CD4-positive, alpha-beta T cell treated with Interleukin-4 for 1 hour (primary cell): ENCODE measurements around the gene FAF1.

Experiments
- DNase-seq, 2 donors: peaks; one replicate each; pipeline ENCODE4 v3.0.0-alpha.2; 2020 to 2022

The FAF1 gene

GRCh38 chr1:50527249-50527986 lies 432.6 kb downstream of the FAF1 start:
- DNase-seq: no peak

GRCh38 chr1:50526431-50526830 lies 433.6 kb downstream of the FAF1 start:
- DNase-seq: no peak

GRCh38 chr1:50523548-50523947 lies 436.5 kb downstream of the FAF1 start:
- no peak for DNase-seq

GRCh38 chr1:50522691-50523342 lies 437.2 kb downstream of the FAF1 start:
- no peak for DNase-seq

- DNase-seq: no peak
These were observed 438.4 kb downstream of the FAF1 start for GRCh38 chr1:50521703-50522102.

- DNase-seq: no peak
These were observed 442.6 kb downstream of the FAF1 start for GRCh38 chr1:50517488-50517887.

- no peak for DNase-seq
These were observed 444.0 kb downstream of the FAF1 start for GRCh38 chr1:50516056-50516455.

- DNase-seq: no peak
These were observed 452.0 kb downstream of the FAF1 start for GRCh38 chr1:50508040-50508586.

GRCh38 chr1:50505427-50505826 lies 454.6 kb downstream of the FAF1 start:
- no peak for DNase-seq

- no peak for DNase-seq
These were observed 456.6 kb downstream of the FAF1 start for GRCh38 chr1:50503515-50503914.

GRCh38 chr1:50502147-50502546 lies 457.9 kb downstream of the FAF1 start:
- no peak for DNase-seq

GRCh38 chr1:50497007-50497406 lies 463.1 kb downstream of the FAF1 start:
- no peak for DNase-seq

GRCh38 chr1:50493710-50494109 lies 466.4 kb downstream of the FAF1 start:
- DNase-seq: no peak

GRCh38 chr1:50492142-50492541 lies 467.9 kb downstream of the FAF1 start:
- no peak for DNase-seq

GRCh38 chr1:50491142-50491541 lies 468.9 kb downstream of the FAF1 start:
- DNase-seq: no peak

GRCh38 chr1:50490640-50491039 lies 469.4 kb downstream of the FAF1 start:
- DNase-seq: no peak

- no peak for DNase-seq
These were observed 471.2 kb downstream of the FAF1 start for GRCh38 chr1:50488876-50489275.

- DNase-seq: no peak
These were observed 471.7 kb downstream of the FAF1 start for GRCh38 chr1:50488356-50488755.

GRCh38 chr1:50487725-50488124 lies 472.3 kb downstream of the FAF1 start:
- DNase-seq: no peak

- DNase-seq: no peak
These were observed 478.8 kb downstream of the FAF1 start for GRCh38 chr1:50481142-50481736.

GRCh38 chr1:50476800-50477199 lies 483.3 kb downstream of the FAF1 start:
- no peak for DNase-seq

GRCh38 chr1:50474859-50475809 lies 484.9 kb downstream of the FAF1 start:
- DNase-seq: no peak

GRCh38 chr1:50473513-50473912 lies 486.6 kb downstream of the FAF1 start:
- no peak for DNase-seq
